Esophagus muscularis mucosa (tissue), 4 donors: ENCODE measurements around the gene RPL27. TPM values are rescaled to one million over a fixed set of nuclear protein-coding genes. Genes with fewer than 3 reads are reported as not detected.

Experiments used
- DNase-seq: peaks from one replicate; pipeline ENCODE4 v3.0.0-alpha.2; 2017; ENCODE audit errors: extremely low spot score
- H3K27ac ChIP-seq, 4 donors: fragments of 200-600 bp; sonication (generic); replicated peaks in 1 of 4; 1 replicate in 3 of 4; 2 replicates in 1 of 4; pipeline ENCODE4 v1.5.1; 2016 to 2019; ENCODE audit warnings: mild to moderate bottlenecking in 1 of 4
- H3K27me3 ChIP-seq, 4 donors: fragments of 200-600 bp; sonication (generic); one replicate each; pipeline versions ENCODE4 v1.5.1 to v1.6.0; 2016 to 2019
- H3K36me3 ChIP-seq, 4 donors: fragments of 200-600 bp; sonication (generic); one replicate each; pipeline ENCODE4 v1.5.1; 2016 to 2019
- H3K4me1 ChIP-seq, 4 donors: fragments of 200-600 bp; sonication (generic); one replicate each; pipeline ENCODE4 v1.5.1; 2016 to 2019
- H3K4me3 ChIP-seq, 4 donors: fragments of 200-600 bp; sonication (generic); 1 replicate in 2 of 4; 2 replicates in 2 of 4; pipeline ENCODE4 v1.5.1; 2016 to 2019; ENCODE audit warnings: mild to moderate bottlenecking in 4 of 4, moderate library complexity in 1 of 4
- H3K9me3 ChIP-seq, 4 donors: fragments of 200-600 bp; sonication (generic); 1 replicate in 3 of 4; 2 replicates in 1 of 4; pipeline ENCODE4 v1.5.1; 2016 to 2019
- EP300 ChIP-seq: sonication (generic); formaldehyde crosslinking; IDR thresholded peaks from one replicate; pipeline ENCODE4 v1.6.1; 2017; ENCODE audit warnings: antibody characterized with exemption
- POLR2A ChIP-seq: fragments of 450-650 bp; IDR thresholded peaks from one replicate; pipeline ENCODE4 v1.6.1; 2017; ENCODE audit warnings: antibody characterized with exemption, moderate library complexity, mild to moderate bottlenecking, low read depth
- POLR2AphosphoS5 ChIP-seq, 2 donors: sonication (generic); formaldehyde crosslinking; IDR thresholded peaks; one replicate each; pipeline ENCODE4 v1.6.1; 2017; ENCODE audit warnings: antibody characterized with exemption in 2 of 2
- WGBS: methylation state at CpG from one replicate; pipeline ENCODE4 v1.1.5; 2018; 5-methylcytosine and 5-hydroxymethylcytosine counted together
- intact Hi-C: fragments of 100-400 bp; cut with DNase I; formaldehyde crosslinking; loops from one replicate; pipeline ENCODE4 v1.15.1; 2023
- total RNA-seq, 4 donors: library from RNA; depleted of rRNA; stranded (reverse); fragments of >200 nt; gene quantifications; one replicate each; pipeline versions ENCODE4 v1.1.0 to v1.2.1, GENCODE V29; 2016
- TF ChIP-seq, protein P1 (sequence below), 3 experiments: fragments of 200-600 bp in 2 of 3; fragments of 450-650 bp in 1 of 3; sonication (generic) in 2 of 3; IDR thresholded peaks; one replicate each; pipeline ENCODE4 v1.5.1; 2017 to 2019; ENCODE audit warnings: antibody characterized with exemption in 3 of 3, mild to moderate bottlenecking in 2 of 3, moderate library complexity in 1 of 3

The RPL27 gene
- total RNA-seq, 4 donors from 2014 or later, result 1,126 to 2,755 (median 1,417) TPM

DNA sequence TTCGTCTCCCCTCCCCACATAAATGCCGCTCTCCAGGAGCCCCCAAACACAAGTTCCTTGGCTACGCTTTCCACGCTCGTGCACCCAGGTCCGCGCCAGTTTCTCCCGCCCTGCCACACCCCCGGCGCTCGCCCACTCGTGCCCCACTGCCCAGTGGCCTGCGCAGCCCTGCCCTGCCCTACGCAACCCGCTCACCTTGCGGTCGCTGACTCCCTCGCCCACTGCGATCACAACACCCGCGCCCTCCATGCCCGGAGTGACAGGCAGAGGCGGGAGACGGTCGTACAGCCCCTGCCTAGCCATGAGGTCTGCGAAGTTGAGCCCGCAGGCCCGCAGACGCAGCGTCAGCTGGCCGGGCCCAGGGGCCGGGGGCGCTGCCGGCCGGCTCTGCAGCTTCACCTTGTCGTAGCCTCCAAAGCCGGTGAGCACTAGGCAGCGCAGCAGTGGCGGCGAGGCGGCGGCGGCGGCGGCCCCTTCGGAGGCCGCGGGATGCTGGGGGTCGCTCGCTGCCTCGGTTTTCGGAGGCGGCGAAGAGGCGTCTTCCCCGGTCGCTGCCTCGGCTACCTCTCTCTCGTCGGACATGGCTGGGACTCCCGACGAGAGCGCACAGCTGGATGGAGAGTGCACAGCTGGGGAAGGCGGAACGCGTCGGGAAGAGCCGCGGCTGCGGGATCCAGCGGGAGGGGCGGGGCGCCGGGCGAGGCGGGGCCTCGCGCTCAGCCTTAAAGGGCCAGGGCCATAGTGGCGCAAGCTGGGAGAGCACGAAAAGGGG lies 23.7 kb downstream of the RPL27 start, which contains the start of gene VAT1:
TSS of gene VAT1 (minus strand) at position 645 of the 772 bp plus-strand sequence. CDS start at position 582, 63 bp downstream.
- no peaks in the 10 kb centered on the region for H3K27me3 ChIP-seq
- TF ChIP-seq, protein P1, sequence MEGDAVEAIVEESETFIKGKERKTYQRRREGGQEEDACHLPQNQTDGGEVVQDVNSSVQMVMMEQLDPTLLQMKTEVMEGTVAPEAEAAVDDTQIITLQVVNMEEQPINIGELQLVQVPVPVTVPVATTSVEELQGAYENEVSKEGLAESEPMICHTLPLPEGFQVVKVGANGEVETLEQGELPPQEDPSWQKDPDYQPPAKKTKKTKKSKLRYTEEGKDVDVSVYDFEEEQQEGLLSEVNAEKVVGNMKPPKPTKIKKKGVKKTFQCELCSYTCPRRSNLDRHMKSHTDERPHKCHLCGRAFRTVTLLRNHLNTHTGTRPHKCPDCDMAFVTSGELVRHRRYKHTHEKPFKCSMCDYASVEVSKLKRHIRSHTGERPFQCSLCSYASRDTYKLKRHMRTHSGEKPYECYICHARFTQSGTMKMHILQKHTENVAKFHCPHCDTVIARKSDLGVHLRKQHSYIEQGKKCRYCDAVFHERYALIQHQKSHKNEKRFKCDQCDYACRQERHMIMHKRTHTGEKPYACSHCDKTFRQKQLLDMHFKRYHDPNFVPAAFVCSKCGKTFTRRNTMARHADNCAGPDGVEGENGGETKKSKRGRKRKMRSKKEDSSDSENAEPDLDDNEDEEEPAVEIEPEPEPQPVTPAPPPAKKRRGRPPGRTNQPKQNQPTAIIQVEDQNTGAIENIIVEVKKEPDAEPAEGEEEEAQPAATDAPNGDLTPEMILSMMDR (IDR thresholded peaks at IDR 0.05), result peak in 1 of 3 experiments; percentile 2
- TF ChIP-seq EP300, result no peak
- peak; percentile 44 for TF ChIP-seq POLR2A
- peak; percentile 69 to 88 for TF ChIP-seq POLR2AphosphoS5 (IDR thresholded peaks at IDR 0.05)
- H3K4me1 ChIP-seq, result peaks cover 35 to 63% (median 57%) of the 10 kb centered on the region in 4 donors
- peak within 1 kb of the TSS; percentile 86 to 97 (median 94) for H3K4me3 ChIP-seq
- peaks cover 0 to 17% (median 15%) of the 10 kb centered on the region in 4 donors for H3K36me3 ChIP-seq
- 1% methylated on average over 25 of the region's 80 CpGs for WGBS
- no peaks in the 10 kb centered on the region for H3K9me3 ChIP-seq
- DNase-seq, result no peak
- peak within 1 kb of the TSS; percentile 85 to 93 (median 88) for H3K27ac ChIP-seq
- intact Hi-C loops, result loop anchor here (5.0 kb wide), 1 partner anchor 145 kb away; no protein-coding TSS in a partner anchor

DNA sequence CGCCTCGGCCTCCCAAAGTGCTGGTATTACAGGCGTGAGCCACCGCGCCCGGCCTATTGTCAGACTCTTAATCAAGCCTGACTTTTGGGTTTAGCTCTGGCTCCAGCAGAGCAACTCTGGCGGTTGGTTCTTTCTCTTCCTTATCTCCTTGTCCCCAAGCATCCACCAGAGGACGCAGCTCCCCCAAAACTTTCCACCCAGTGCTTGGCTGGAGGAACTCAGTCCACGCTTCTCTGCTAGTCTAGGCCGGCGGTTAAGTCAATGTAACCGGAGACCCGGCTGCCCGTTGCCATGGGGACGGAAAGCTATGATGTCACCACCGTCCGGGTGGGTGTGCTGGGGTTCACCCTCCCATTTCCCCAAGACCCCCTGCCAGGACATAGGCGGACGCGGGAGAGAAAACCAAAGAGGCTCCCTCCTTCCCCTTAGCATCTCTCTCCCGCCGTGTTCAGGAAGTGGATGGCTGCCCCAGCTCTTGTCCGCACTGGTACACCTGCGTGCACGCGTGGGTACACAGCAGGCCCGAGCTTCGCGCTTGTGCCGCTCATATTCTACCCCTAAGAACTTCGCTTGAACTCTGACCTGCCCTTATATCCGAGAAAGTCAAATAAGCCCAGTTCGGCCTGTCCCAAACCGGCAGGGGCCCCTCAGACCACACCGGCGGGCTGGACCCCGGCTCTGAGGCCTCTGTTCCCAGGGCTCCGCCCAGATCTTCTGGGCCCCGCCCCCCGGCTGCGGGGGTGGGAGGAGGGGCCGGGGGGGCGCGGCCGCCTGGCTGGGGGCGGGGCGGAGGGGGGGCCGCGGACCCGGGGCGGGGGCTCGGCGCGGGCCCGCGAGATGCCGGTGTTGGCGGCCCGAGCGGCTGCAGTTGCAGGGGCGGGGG lies 26.4 kb downstream of the RPL27 start, which contains the start of gene RND2:
TSS of gene RND2 (plus strand) at position 825 of the 883 bp plus-strand sequence. CDS start 117 bp downstream, outside the sequence.
- TF ChIP-seq, protein P1 (IDR thresholded peaks at IDR 0.05), result peak; percentile 72 to 86 (median 85)
- TF ChIP-seq EP300 (no peak), POLR2A (no peak), POLR2AphosphoS5 (IDR thresholded peaks at IDR 0.05) (peak; percentile 67 to 72)
- Histone ChIP-seq H3K27ac (peak within 1 kb of the TSS; percentile 81 to 87 (median 83)), H3K4me1 (peaks cover 18 to 43% (median 39%) of the 10 kb centered on the region in 4 donors), H3K4me3 (peak within 1 kb of the TSS; percentile 61 to 67 (median 63)), H3K36me3 (no peaks in the 10 kb centered on the region), H3K27me3 (no peaks in the 10 kb centered on the region), H3K9me3 (no peaks in the 10 kb centered on the region)
- intact Hi-C loops, result loop anchor here (2.0 to 5.0 kb wide), 2 partner anchors 100 to 143 kb away; partner anchors contain the start of gene BRCA1
- WGBS, result 2% methylated on average over 41 of the region's 61 CpGs
- peak; percentile 97 for DNase-seq

DNA sequence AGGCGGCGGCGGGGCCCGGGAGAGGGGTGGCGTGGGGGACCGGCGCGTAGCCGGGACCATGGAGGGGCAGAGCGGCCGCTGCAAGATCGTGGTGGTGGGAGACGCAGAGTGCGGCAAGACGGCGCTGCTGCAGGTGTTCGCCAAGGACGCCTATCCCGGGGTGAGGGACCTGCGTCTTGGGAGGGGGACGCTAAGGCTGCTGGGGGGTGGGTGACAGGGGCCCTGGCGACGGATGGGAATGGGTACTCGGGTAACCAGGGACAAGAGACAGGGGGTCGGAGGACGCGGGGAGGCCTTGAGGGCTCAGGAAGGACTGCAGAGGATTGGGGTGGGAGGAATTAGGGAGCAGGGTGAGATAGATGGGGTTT lies 27.1 kb downstream of the RPL27 start:
- no peaks in the 10 kb centered on the region for H3K9me3 ChIP-seq
- no peaks in the 10 kb centered on the region for H3K27me3 ChIP-seq
- no peaks in the 10 kb centered on the region for H3K36me3 ChIP-seq
- 9% methylated on average over 22 of the region's 27 CpGs for WGBS
- peak overlapping the region; percentile 61 to 67 (median 63) for H3K4me3 ChIP-seq
- intact Hi-C loops, result loop anchor here (2.0 kb wide), 1 partner anchor 100 kb away; the partner anchor contains the start of gene BRCA1
- peaks cover 12 to 36% (median 33%) of the 10 kb centered on the region in 4 donors for H3K4me1 ChIP-seq
- H3K27ac ChIP-seq, result peak overlapping the region; percentile 81 to 87 (median 83)
- TF ChIP-seq POLR2A, result no peak
- TF ChIP-seq, protein P1 (IDR thresholded peaks at IDR 0.05), result no peak
- no peak for DNase-seq

DNA sequence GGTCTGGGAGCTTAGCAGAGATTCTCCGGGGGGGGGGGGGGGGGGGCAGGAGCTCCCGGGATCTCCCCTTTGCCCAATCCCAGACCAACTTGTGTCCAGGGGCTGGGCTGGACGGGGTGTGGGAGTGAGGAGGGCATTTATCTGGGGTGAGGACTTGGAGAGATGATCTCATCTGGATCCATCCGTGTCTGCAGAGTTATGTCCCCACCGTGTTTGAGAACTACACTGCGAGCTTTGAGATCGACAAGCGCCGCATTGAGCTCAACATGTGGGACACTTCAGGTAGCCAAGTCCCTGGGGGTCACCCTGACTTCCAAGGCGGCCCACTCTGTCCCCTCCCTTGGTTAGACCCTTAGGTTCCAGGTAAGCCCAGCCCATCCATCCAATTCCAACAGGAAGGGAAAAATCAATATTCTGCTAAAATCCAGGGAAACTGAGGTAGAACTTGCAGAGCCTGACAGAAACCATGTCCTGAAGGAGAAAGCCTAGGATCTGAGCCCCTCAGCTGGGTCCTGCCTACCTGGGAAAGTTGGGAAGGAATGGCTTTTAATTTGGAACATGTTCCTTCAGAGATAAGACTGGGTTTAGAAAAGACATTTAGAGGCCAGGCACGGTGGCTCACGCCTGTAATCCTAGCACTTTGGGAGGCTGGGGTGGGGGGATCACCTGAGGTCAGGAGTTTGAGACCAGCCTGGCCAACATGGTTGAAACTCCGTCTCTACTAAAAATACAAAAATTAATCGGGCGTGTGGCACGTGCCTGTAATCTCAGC lies 27.7 kb downstream of the RPL27 start:
- Histone ChIP-seq H3K27me3 (no peaks in the 10 kb centered on the region), H3K27ac (peak overlapping the region; percentile 81 to 87 (median 83)), H3K9me3 (no peaks in the 10 kb centered on the region), H3K4me1 (peaks cover 7 to 29% (median 26%) of the 10 kb centered on the region in 4 donors), H3K4me3 (peak overlapping the region; percentile 61 to 67 (median 63)), H3K36me3 (no peaks in the 10 kb centered on the region)
- intact Hi-C loops, result loop anchor here (2.0 kb wide), 1 partner anchor 99 kb away; the partner anchor contains the start of gene BRCA1
- 62% methylated on average over 16 of the region's 16 CpGs for WGBS
- no peak for DNase-seq
- TF ChIP-seq POLR2A (no peak), POLR2AphosphoS5 (IDR thresholded peaks at IDR 0.05) (no peak), EP300 (no peak)
- TF ChIP-seq, protein P1 (IDR thresholded peaks at IDR 0.05), result no peak
